ENCODE measurements around the gene TMEM190. TPM values are rescaled to one million over a fixed set of nuclear protein-coding genes. Genes with fewer than 3 reads are reported as not detected.

Gene TMEM190
- total and polyA plus RNA-seq, 9 of the 15 experiments (the other 6 are each of a cell fraction or from before 2014, with no cell fraction given) = not detected

- no TSS peak for BruUV-seq (replicated peaks)
- Histone ChIP-seq H3K4me2 (ENCODE audit: insufficient read depth, low read length) (no peak overlapping the region), H3K27ac (ENCODE audit: extremely low read depth, low read depth, low read length) (no peak overlapping the region), H3K36me3 (ENCODE audit: control insufficient read depth, insufficient read depth, low read length) (peaks cover 63% of the 10 kb centered on the region; the same call in 2 of the 3 replicates), H2AFZ (ENCODE audit: low read depth, low read length) (no peak overlapping the region), H3K9ac (ENCODE audit: insufficient read depth in 1 of 2, low read depth in 2 of 2, low read length in 2 of 2) (peak overlapping the region in 1 of 2 experiments; percentile 37; a peak in 1 of 4 replicates), H3K27me3 (ENCODE audit: control insufficient read depth in 2 of 2, insufficient read depth in 2 of 2, low read length in 2 of 2) (no peaks in the 10 kb centered on the region), H3K9me3 (replicated peaks; ENCODE audit: control insufficient read depth, insufficient read depth, low read depth, low read length) (no peaks in the 10 kb centered on the region), H3K4me3 (no peak overlapping the region), H3K9me1 (ENCODE audit: control insufficient read depth, insufficient read depth, low read length) (peaks cover 5% of the 10 kb centered on the region), H3K79me2 (ENCODE audit: control insufficient read depth, insufficient read depth, low read length) (peaks cover 6% of the 10 kb centered on the region), H3K4me1 (replicated peaks in 1 of 2; ENCODE audit: control insufficient read depth in 2 of 2, insufficient read depth in 2 of 2, low read length in 2 of 2) (peaks cover under 1 to 77% of the 10 kb centered on the region in 2 experiments; a peak in 4 of 5 replicates), H4K20me1 (replicated peaks; ENCODE audit: control insufficient read depth, insufficient read depth, low read length) (no peaks in the 10 kb centered on the region; the same call in 1 of the 2 replicates)
- intact Hi-C loops (cut with micrococcal nuclease) (no loop called here), in situ Hi-C loops (cut with MboI) (no loop called here)
- ATAC-seq = no peak
- FAIRE-seq = no peak
- 91% methylated on average over 15 of the region's 41 CpGs for WGBS (ENCODE audit: insufficient coverage, low coverage, missing lambda C conversion rate)
- CTCF ChIA-PET (ENCODE audit: low intra/inter-chr PET ratio) = no interaction called here
- TF ChIP-seq ZNF280A (IDR thresholded peaks at IDR 0.05; ENCODE audit: low read depth, partially characterized antibody) (no peak), RBFOX2 (IDR thresholded peaks at IDR 0.05; ENCODE audit: low read depth, low read length) (peak; percentile 34; the same call in 1 of the 2 replicates), POLR2G (IDR thresholded peaks at IDR 0.05; ENCODE audit: low read depth, low read length) (peak; percentile 44; the same call in 1 of the 2 replicates)
- POLR2A ChIA-PET = interaction anchor here (1.0 to 1.2 kb wide), 2 partner anchors 26 to 67 kb away, joined by 3 to 5 read pairs; partner anchors contain the start of gene HSPBP1
- no peak for DNase-seq (ENCODE audit: extremely low read depth in 1 of 4, low spot score in 3 of 4)
These were observed 29.7 kb upstream of the TMEM190 start for GRCh38 chr19:55346725-55347441.

All from K562 (cell line).